Activated naive CD4-positive, alpha-beta T cell treated with Interleukin-2 at 50 U/mL for 16 hours (primary cell): ENCODE measurements around the gene LRRC3C.
A peak's percentile ranks its signal among the peaks of the same experiment; 100 is the strongest.

ENCODE experiments used
- DNase-seq: peaks from one replicate; pipeline ENCODE4 v3.0.0-alpha.2; 2020

Gene LRRC3C

GRCh38 chr17:39950871-39951348 lies 23.4 kb downstream of the LRRC3C start:
- DNase-seq: no peak

- no peak for DNase-seq
Measured at GRCh38 chr17:39951924-39952679, 24.6 kb downstream of the LRRC3C start.

GRCh38 chr17:39952680-39953470 lies 25.3 kb downstream of the LRRC3C start:
- peak; percentile 90 for DNase-seq

- DNase-seq: no peak
Measured at GRCh38 chr17:39953471-39953888, 25.9 kb downstream of the LRRC3C start.

GRCh38 chr17:39954876-39955275 lies 27.3 kb downstream of the LRRC3C start:
- no peak for DNase-seq

- no peak for DNase-seq
Measured at GRCh38 chr17:39955726-39956225, 28.2 kb downstream of the LRRC3C start.

GRCh38 chr17:39960524-39961041 lies 33.1 kb downstream of the LRRC3C start:
- no peak for DNase-seq

GRCh38 chr17:39962642-39963220 lies 35.2 kb downstream of the LRRC3C start, which contains the start of gene GSDMA:
TSS of gene GSDMA (plus strand) at chr17:39963004. CDS start at chr17:39965688, 2,684 bp downstream.
- peak; percentile 17 for DNase-seq

GRCh38 chr17:39963829-39964228 lies 36.3 kb downstream of the LRRC3C start:
- DNase-seq: no peak

GRCh38 chr17:39965017-39965699 lies 37.6 kb downstream of the LRRC3C start:
- no peak for DNase-seq

- DNase-seq: no peak
Measured at GRCh38 chr17:39966771-39967170, 39.2 kb downstream of the LRRC3C start.

- no peak for DNase-seq
Measured at GRCh38 chr17:39968761-39969160, 41.2 kb downstream of the LRRC3C start.

- DNase-seq: no peak
Measured at GRCh38 chr17:39969375-39969774, 41.8 kb downstream of the LRRC3C start.

- no peak for DNase-seq
Measured at GRCh38 chr17:39970157-39970692, 42.7 kb downstream of the LRRC3C start.

GRCh38 chr17:39971076-39971603 lies 43.6 kb downstream of the LRRC3C start:
- DNase-seq: no peak

- no peak for DNase-seq
Measured at GRCh38 chr17:39972271-39972670, 44.7 kb downstream of the LRRC3C start.

- no peak for DNase-seq
Measured at GRCh38 chr17:39973496-39973895, 46.0 kb downstream of the LRRC3C start.

GRCh38 chr17:39974433-39974832 lies 46.9 kb downstream of the LRRC3C start:
- no peak for DNase-seq

GRCh38 chr17:39975801-39976200 lies 48.3 kb downstream of the LRRC3C start:
- DNase-seq: no peak

GRCh38 chr17:39979016-39979670 lies 51.6 kb downstream of the LRRC3C start:
- no peak for DNase-seq

GRCh38 chr17:39979893-39980350 lies 52.4 kb downstream of the LRRC3C start:
- peak; percentile 8 for DNase-seq
